Caki2 (cell line): ENCODE measurements around the gene BARD1. TPM values are rescaled to one million over a fixed set of nuclear protein-coding genes. Genes with fewer than 3 reads are reported as not detected.
A peak's percentile ranks its signal among the peaks of the same experiment; 100 is the strongest.
"Not testable (repeated sequence)": the region's sequence is repeated elsewhere in the genome, so short reads cannot be mapped to it uniquely, and the experiment has no call there.

ENCODE experiments used
- DNase-seq: peaks from one replicate; pipeline ENCODE4 v3.0.0-alpha.2; 2015; ENCODE audit warnings: low read depth
- in situ Hi-C: cut with HindIII; loops from 2 replicates; pipeline ENCODE4 v1.10.0; 2016; ENCODE audit warnings: low sequenced_read_pairs, low pct_unique_long_range_greater_than_20kb, mixed read lengths
- total RNA-seq: library from RNA; depleted of rRNA; stranded (reverse); fragments of >200 nt; shearing (Covaris generic); gene quantifications from 2 replicates; pipeline ENCODE4 v1.2.3, GENCODE V29; 2014; ENCODE audit warnings: low replicate concordance

BARD1 gene
- total RNA-seq, 1 experiment from 2014 or later: 13.3 TPM

DNA sequence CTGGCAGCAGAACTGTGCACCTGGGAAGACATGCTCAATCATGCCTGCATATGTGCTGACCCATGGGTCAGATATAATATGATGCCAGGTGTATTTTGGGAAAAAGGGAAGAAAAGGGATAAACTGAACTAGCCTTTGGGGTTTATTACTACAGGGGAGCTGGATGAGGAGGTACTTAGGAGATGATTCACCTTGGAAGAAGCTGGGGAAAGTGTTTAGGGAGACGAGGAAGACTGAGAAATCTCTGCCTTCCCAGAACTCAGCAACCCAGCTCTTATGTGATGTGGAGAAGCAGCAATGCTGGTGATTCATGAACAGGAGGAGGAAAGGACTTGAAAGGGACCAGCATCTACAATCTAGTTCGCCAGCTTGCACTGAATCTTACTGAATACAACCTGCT is 110.2 kb downstream of the BARD1 start:
- in situ Hi-C loops: no loop called here
- DNase-seq: no peak

DNA sequence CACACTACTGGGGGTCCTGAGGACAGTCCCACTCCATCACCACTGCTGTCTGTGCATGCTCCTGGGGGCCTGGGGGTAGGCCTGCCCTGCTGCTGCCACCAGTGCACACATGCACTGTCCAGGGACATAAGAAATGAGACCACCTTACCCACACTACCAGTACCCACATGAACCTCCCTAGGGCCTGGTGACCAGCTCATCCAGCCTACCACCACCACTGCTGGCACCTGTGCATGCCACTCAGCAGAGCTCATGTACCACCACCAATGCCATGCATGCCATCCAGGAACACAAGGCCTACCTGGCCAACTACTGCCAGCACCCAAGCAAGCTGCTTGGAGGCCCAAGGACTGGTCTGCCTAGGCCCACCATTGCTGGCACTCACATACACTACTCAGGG is 112.8 kb downstream of the BARD1 start:
- DNase-seq: no peak

DNA sequence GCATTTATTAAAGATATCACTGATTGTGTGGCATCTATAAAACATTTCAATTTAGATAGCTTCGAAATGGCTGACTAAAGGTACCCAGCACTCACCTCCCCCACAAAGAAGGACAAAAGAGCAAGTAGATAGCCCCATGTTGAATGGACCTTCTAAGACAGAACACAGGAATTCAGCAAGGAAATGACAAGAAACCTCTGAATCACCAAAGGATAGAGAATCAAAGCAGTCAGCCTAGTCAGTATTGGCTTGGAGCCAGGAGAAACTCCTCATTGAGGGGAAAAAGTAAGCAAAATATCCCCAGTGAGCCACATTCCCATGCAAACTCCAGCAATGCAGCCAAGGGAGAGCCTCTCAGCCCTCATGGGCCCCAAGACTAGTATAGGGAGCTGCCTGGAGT is 113.7 kb downstream of the BARD1 start:
- in situ Hi-C loops: no loop called here
- DNase-seq: no peak

More for the DNA sequence above, 112.8 kb downstream of the BARD1 start:
- in situ Hi-C loops: no loop called here

DNA sequence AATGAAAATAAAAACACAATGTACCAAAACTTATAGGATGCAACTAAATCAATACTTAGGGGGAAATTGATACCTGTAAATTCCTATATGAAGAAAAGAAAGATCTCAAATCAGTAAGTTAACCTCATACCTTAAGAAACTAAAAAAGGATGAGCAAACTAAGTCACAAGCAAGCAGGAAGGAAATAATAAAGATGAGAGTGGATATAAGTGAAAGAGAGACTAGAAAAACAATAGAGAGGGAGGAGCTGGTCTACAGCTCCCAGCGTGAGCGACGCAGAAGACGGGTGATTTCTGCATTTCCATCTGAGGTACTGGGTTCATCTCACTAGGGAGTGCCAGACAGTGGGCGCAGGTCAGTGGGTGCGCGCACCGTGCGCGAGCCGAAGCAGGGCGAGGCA is 125.9 kb downstream of the BARD1 start:
- in situ Hi-C loops: not testable (repeated sequence)

DNA sequence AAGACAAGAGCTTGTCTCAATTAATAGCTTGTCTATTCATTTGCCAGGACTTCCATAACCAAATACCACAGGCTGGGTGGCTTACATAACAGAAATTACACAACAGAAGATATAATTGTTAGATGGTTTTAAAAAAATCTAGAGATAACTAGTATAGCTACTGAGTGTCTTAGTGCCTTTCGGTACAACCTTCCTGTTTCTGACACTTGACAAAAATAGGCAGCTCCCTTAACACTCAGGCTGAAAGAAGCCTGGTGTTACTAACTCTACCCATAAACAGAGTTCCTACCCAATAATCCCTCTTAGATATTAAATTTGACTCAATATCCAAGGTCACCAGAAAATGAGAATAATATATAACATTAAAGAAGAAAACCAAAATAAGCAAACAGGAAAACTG is 129.7 kb downstream of the BARD1 start:
- in situ Hi-C loops: no loop called here
- no peak for DNase-seq

More for the DNA sequence above, 125.9 kb downstream of the BARD1 start:
- DNase-seq: peak; percentile 14

DNA sequence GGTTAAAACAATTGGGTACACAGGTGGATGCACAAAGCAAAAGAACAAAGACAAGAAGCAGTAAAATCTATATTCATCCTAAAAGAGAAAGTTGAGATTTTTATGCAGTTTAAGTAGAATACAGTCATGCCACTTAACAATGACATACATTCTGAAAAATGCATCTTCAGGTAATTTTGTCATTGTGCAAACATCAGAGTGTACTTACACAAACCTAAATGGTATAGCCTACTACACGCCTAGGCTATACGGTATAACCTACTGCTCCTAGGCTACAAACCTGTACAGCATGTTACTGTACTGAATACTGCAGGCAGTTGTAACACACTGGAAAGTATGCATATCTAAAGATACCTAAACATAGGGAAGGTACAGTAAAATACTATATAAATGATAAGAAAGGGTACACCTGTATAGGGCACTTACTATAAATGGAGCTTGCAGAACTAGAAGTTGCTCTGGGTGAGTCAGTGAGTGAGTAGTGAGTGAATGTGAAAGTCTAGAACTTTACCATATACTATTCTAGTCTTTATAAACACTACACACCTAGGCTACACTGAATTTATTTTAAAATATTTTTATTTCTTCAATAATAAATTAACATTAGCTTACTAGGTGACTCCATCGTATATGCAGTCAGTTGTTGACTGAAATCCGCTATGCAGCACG is 132.9 kb downstream of the BARD1 start:
- in situ Hi-C loops: no loop called here
- DNase-seq: no peak
